Activated T-helper 1 cell treated with Interleukin-2 at 50 U/mL for 16 hours (primary cell): Measurements from ENCODE around the gene TMEM97.
"Not testable (repeated sequence)": the region's sequence is repeated elsewhere in the genome, so short reads cannot be mapped to it uniquely, and the experiment has no call there.

Source experiments
- DNase-seq: peaks from one replicate; pipeline ENCODE4 v3.0.0-alpha.2; 2020; ENCODE audit warnings: low read depth

The TMEM97 gene

GRCh38 chr17:28318759-28319597 lies at the start of gene TMEM97:
TSS of gene TMEM97 (plus strand) at chr17:28319200. CDS start at chr17:28319240, 40 bp downstream.
- DNase-seq = peak; percentile 88

GRCh38 chr17:28270055-28270454 lies 48.9 kb upstream of the TMEM97 start:
- DNase-seq = no peak

- DNase-seq = no peak
These were observed 48.1 kb upstream of the TMEM97 start for GRCh38 chr17:28270926-28271325.

- no peak for DNase-seq
These were observed 47.6 kb upstream of the TMEM97 start for GRCh38 chr17:28271431-28271830.

- DNase-seq = no peak
These were observed 46.8 kb upstream of the TMEM97 start for GRCh38 chr17:28272166-28272565.

GRCh38 chr17:28273341-28273740 lies 45.7 kb upstream of the TMEM97 start:
- not testable (repeated sequence) for DNase-seq

- no peak for DNase-seq
These were observed 44.3 kb upstream of the TMEM97 start for GRCh38 chr17:28274591-28275265.

GRCh38 chr17:28276011-28276410 lies 43.0 kb upstream of the TMEM97 start:
- DNase-seq = no peak

GRCh38 chr17:28279411-28279810 lies 39.6 kb upstream of the TMEM97 start:
- DNase-seq = no peak

- no peak for DNase-seq
These were observed 38.2 kb upstream of the TMEM97 start for GRCh38 chr17:28280826-28281225.

- no peak for DNase-seq
These were observed 36.4 kb upstream of the TMEM97 start for GRCh38 chr17:28282596-28282995.

- DNase-seq = no peak
These were observed 33.0 kb upstream of the TMEM97 start for GRCh38 chr17:28285965-28286364.

- DNase-seq = no peak
These were observed 28.3 kb upstream of the TMEM97 start for GRCh38 chr17:28290703-28291102.

GRCh38 chr17:28291780-28292330 lies 27.1 kb upstream of the TMEM97 start:
- no peak for DNase-seq

GRCh38 chr17:28292878-28293277 lies 26.1 kb upstream of the TMEM97 start:
- not testable (repeated sequence) for DNase-seq

GRCh38 chr17:28293994-28294393 lies 25.0 kb upstream of the TMEM97 start:
- no peak for DNase-seq

GRCh38 chr17:28295677-28296578 lies 23.1 kb upstream of the TMEM97 start:
- DNase-seq = no peak

GRCh38 chr17:28298449-28298848 lies 20.6 kb upstream of the TMEM97 start:
- no peak for DNase-seq

GRCh38 chr17:28306954-28307401 lies 12.0 kb upstream of the TMEM97 start:
- DNase-seq = no peak

- no peak for DNase-seq
These were observed 5.2 kb upstream of the TMEM97 start for GRCh38 chr17:28313841-28314240.

GRCh38 chr17:28315846-28316705 lies 2.9 kb upstream of the TMEM97 start:
- DNase-seq = no peak
